GM12872 (cell line): ENCODE data around the gene RARA.
A peak's percentile ranks its signal among the peaks of the same experiment; 100 is the strongest.

Experiments used
- TF ChIP-seq, protein P1 (sequence below): IDR thresholded peaks from 3 replicates; pipeline ENCODE4 v1.5.1; 2011; ENCODE audit warnings: low read depth, mild to moderate bottlenecking, low read length, moderate library complexity; ENCODE audit not compliant: insufficient read depth

RARA gene

DNA sequence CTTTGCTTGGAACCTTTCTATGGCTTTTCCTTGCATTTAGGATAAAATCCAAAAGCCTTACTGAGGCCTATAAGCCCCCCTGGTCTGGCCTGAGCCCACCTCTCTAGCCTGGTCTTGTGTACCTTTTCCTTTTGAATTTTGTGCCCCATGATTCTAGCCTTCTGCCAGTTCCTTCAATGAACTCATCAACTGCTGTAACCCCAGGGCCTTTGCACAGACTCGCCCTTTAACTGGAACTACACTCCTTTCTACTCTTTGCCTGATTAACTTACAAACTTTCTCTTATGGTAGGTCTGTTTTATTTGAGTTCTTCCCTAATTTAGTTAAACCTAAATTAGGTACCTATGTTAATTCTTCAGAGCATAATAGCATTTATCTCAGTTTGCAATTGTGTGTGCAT lies 31.3 kb downstream of the RARA start:
- TF ChIP-seq, protein P1, sequence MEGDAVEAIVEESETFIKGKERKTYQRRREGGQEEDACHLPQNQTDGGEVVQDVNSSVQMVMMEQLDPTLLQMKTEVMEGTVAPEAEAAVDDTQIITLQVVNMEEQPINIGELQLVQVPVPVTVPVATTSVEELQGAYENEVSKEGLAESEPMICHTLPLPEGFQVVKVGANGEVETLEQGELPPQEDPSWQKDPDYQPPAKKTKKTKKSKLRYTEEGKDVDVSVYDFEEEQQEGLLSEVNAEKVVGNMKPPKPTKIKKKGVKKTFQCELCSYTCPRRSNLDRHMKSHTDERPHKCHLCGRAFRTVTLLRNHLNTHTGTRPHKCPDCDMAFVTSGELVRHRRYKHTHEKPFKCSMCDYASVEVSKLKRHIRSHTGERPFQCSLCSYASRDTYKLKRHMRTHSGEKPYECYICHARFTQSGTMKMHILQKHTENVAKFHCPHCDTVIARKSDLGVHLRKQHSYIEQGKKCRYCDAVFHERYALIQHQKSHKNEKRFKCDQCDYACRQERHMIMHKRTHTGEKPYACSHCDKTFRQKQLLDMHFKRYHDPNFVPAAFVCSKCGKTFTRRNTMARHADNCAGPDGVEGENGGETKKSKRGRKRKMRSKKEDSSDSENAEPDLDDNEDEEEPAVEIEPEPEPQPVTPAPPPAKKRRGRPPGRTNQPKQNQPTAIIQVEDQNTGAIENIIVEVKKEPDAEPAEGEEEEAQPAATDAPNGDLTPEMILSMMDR: no peak

DNA sequence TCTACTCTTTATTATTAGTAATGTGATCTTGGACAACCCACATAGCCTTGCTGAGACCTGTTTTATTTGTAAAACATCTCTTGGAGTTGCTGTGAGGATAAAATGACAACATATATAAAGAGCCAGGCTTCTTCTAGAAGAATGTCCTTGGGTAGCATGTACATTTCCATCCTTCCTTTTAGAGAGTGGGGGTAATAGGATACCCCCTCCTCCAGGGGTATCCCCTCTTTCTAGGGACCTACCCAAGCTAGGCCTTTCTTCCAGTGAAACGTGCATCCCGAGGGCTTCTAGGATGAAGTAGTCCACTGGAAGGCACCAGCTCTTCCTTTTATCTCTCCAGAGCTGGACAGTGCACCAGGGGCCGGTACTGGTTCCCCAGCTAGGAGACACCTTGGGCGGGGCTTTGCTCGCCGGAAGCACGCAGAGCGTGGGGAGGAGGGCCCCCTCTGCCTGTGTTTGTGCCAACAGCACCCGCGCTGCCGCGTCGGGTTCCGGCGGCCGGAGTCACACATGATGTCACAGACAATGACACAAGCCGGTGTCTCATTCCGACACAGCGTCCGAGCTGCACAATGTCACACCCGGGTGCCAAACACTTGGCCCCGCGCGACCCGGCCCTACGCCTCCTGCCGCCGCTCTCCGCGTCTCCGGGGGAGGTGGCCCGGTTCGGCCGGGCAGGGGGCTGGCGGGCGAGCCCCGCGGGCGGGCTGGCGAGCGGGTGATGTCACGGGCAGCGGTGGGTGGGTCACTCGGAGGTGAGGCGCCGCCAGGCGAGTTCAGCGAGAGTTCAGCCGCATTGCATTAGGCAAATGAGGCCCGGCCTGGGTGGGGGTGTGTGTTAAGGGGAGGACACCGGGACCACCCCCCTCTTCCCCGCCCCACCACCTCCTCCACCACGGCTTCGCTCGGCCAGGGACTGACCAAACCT lies 32.2 kb downstream of the RARA start:
- TF ChIP-seq, protein P1: peak; percentile 25; the same call in 1 of the 3 replicates

DNA sequence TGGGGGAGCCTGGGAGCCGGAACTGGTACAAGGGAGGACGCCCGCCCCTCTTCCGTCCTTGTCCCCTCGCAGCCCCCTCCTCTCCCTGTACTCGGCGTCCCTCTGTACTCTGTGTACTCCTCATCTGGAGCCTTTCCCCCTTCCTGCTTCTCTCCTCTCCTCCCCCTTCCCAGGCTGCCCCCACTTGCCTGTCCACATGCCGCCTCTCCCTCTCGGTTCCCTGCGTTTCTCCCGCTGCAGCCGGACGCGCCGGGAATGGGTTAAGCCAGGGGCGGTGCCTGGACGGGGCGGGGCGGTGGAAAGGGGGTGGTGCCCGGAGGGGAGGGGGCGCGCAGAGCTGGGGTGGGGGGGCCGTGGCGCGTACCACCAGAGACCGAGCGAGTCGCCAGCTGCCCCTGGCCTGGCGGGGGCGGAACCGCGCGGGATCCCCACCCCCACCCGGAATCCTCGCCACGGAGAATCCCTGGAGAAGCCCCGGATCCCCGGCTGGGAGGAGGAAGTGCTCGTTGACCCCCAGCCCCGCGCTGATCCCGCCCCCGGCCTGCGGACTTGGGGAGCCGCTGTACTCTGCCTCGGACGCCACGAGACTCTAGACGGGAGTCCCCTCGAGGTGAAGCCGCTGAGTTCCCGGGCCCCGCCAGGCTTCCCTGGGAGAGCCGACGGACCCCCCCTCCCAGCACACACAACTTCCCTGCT lies 33.0 kb downstream of the RARA start:
- TF ChIP-seq, protein P1: no peak

DNA sequence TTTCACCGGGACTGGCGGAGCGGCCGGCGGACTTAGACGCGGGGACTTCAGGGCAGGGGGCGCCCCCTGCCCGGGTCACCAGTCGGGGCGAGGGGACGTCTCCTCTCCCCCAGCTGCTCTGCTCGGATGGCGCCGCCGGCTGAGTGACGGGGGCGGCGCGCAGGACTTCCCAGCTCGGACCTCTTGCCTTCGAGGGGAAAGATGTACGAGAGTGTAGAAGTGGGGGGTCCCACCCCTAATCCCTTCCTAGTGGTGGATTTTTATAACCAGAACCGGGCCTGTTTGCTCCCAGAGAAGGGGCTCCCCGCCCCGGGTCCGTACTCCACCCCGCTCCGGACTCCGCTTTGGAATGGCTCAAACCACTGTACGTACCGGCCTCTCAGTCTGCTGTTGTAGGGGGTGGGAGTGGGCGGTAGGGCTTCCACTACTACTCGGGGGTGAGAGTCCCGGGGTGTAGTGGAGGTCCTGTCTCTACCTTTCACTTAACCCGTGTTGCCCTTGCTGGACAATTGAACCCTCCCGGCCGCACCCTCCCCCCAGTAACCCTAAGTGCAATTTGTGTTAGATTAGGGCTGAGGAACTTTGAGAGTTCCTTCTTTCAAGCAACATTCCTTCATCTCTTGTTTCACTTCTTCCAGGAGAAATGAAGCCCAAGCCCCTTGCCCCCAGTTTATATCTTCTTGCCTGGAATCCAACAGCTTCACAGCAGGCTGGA lies 33.7 kb downstream of the RARA start:
- TF ChIP-seq, protein P1: no peak

DNA sequence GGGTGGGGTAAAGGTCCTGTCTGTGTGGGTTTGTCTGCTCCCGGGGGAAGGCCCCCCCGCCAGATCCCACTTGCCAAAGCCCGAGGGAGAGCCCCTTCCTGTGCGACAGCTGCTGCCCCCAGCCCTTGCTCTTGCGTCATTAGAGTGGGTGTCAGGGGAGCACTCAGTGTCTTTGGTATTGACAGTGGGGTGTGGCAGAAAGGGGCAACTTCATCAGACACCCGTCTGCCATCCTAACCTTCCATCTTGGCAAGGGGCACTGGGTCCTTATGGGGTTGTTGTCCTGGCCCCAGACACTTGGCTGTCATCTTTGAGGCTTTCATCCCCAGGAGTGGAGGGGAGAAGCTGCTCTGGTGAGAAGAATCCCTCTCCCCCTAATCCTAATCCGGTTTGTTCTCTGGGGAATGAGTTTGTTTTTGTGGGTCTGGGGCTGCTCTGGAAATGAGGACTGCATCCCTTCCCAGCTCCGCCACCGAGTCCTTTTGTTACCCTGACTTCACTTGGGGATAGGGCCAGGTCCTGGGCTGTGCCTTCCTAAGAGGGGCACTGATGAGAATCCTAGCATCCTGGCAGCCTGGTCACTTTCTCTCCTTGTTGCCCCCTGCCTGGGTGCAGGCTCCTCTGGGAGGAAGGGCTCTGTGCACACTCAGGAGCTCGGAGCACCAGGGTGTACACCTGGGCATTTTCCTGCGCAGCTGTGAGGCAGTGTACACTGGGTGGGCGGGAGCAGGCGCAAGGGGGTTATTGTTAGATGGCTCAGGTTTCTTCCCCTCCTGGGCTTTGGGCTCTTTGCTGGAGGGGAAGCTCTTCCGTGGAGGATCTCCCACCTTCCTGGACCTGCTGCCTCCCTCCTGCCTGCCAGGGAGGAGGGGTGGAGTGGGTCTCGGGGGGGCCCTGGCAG lies 34.5 kb downstream of the RARA start:
- TF ChIP-seq, protein P1: no peak

DNA sequence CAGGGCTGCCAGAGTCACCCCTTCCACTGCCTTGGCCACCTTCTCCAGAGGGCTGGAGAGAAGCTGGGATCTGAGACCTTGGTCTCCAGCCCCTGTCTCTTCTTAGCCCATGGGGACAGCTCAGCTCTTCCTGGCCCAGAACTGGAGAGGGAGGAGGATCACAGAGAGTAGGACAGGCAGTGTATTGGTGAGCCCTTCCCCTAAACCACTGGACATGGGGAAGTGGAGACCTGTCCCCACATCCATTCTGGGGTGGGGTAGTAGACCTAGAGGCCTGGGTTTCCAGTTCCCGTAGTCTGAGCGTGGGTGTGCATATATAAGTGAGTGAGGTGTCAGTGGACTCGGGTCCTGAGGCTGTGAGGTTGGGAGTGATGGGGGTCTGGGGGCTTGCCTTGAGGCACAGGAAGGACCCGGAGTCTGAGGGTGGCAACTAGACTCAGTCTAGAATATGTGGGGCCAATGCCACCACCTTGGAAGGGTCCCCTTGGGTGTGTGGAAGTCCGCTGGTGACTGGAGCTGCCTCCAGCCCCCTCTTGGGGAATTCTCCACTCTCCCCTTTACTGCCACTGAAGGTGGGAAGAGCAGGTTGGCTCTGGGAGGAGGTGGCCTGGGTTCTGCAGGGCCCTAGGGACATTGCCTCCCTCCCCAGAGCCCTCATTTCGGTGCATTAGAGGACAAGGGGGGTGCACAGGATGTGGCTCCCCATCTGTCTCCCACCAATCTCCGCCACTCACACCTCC lies 35.6 kb downstream of the RARA start:
- TF ChIP-seq, protein P1: no peak
